TTC549 (cell line): ENCODE results near the gene SPACA7.
"Not testable (repeated sequence)": the region's sequence is repeated elsewhere in the genome, so short reads cannot be mapped to it uniquely, and the experiment has no call there.

Experiments
- FAIRE-seq: peaks from 2 replicates; lab custom pipeline; 2012; peaks lifted over from hg19 to GRCh38; lab: Jason Lieb, UNC

The SPACA7 gene

DNA sequence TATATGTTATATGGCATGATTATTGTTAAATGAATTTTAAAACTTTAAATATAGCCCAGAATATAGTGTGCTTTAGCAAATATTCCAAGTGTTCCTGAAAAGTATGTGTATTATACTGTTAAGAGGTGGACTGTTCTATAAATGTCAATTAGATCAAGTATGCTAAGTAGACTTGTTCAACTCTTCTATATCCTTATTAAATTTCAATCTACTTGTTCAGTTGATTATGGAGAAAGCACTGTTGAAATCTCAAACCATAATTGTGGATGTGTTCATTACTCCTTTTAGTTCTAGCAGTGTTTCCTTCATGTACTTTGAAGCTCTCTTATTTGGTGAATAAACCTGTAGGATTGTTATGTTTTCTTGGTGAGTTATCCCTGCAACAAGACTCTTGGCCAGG is 52.5 kb downstream of the SPACA7 start:
- FAIRE-seq, result no peak

- no peak for FAIRE-seq
These were observed 55.6 kb downstream of the SPACA7 start for GRCh38 chr13:112431734-112432133.

- not testable (repeated sequence) for FAIRE-seq
These were observed 56.6 kb downstream of the SPACA7 start for GRCh38 chr13:112432734-112433133.

- not testable (repeated sequence) for FAIRE-seq
These were observed 57.4 kb downstream of the SPACA7 start for GRCh38 chr13:112433517-112433916.

DNA sequence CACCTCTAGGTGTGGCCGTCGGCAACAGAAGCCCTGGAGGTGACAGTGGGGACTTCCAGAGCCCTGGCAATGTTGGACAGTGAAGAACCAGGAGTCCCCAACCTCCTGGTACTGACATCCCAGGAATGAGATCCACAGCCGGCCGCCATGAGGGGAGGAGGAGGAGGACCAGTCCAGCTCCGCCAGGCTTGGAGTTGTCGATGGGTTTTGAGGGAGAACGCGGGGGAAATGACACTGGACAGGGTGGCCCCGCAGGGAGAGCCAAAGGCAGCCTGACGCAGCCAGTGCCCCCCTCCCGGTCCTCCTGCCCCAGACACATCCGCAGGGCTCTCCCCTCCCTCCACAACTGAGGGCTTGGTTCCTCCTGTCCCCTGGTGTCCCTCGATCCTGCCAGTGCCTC is 57.9 kb downstream of the SPACA7 start:
- no peak for FAIRE-seq

DNA sequence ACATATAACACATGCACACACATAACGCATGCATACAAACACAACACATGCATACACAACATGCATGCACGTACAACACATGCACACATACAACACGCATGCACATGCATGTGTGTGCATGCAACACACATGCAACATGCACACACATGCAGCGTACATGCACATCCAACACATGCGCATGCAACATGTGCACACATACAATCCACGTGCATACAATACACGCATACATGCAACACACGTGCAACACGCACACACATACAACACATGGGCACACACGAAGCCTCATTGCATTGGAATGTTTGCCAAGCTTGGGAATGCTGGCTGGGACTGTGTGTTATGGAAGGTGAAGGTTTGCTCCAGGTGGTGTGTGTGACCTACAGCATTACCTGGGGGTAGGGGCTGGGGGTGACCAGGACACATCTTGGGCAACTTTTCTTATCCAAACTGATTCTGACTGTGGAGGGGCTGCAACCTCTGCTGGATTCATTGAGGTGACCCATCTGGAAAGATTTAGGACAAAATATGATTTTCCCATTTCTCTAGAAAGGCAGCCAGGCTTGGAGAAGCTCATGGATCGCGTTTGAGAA is 58.9 kb downstream of the SPACA7 start:
- FAIRE-seq, result no peak

DNA sequence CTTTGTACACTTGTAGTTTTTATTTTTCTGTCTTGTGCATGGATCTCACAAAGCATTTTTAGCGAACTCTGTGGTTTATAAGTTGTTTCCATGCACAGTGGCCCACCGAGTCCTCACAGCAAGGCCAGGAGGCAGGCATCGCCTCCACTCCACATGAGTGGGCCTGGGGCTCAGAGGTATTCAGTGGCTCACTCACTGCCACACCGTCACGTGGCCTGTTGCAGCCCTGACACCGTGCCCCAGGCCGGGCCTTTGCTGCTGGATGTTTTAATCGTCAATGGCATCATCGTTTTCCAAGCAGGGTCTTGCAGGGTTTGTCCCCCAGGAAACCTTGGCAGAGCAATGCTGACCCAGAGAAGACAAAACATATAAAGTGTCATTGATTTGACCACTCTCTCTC is 59.8 kb downstream of the SPACA7 start:
- no peak for FAIRE-seq

- no peak for FAIRE-seq
These were observed 61.9 kb downstream of the SPACA7 start for GRCh38 chr13:112438094-112438493.

- FAIRE-seq, result no peak
These were observed 62.4 kb downstream of the SPACA7 start for GRCh38 chr13:112438515-112438914.

- no peak for FAIRE-seq
These were observed 65.1 kb downstream of the SPACA7 start for GRCh38 chr13:112441226-112441625.

DNA sequence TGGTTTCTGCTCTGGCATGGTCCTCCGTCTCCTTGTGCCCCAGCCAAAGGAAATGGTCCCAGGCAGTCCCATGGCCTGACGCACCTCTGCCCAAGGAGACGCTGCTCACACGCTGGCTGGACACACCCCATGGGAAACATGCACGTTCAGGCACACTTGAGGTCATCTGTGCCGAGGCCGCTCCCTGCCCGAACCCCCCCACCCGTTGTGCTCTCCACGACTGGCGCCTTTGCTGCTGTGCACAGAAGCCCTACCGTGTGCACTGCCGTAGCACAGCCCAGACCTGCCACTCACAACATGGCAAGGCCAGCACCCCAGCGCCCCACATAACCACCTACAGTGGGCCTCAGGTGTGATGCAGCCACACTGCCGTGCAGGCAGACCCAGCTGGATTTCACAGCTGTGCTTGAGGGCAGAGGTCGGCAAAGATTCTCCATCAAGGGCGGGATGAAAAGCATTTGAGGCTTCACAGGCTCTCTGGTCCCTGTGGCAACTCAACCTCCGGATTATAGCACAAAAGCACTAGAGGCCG is 65.7 kb downstream of the SPACA7 start:
- no peak for FAIRE-seq

DNA sequence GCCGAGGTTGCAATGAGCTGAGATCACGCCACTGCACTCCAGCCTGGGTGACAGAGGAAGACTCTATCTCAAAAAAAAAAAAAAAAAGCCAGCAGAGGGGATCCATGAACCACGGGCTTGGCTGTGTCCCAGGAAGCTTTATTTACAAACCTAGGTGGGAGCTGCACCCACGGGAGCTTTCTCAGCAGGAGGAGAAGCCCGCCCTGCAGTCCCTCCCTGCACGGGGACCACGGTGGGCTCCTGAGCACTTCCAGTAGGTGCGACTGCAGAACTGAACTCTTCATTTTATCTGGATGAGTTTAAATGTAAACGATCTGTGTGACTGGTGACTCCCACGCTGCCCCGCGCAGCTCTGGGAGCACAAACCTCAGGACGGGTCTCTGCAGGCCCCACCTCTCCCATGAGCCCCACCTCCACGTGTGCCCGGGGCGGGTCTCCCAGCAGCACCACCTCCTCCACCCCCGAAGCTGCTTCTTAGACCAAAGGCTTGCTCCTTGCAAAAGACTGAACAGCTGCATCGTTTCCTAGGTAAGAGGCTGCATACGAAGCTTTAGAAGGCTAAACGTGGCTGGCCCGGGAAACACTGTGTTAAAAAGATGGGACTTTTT is 66.4 kb downstream of the SPACA7 start:
- no peak for FAIRE-seq

GRCh38 chr13:112443191-112443994 is 67.2 kb downstream of the SPACA7 start:
- FAIRE-seq, result no peak

- no peak for FAIRE-seq
These were observed 67.8 kb downstream of the SPACA7 start for GRCh38 chr13:112443995-112444311.

GRCh38 chr13:112444416-112445399 is 68.6 kb downstream of the SPACA7 start:
- no peak for FAIRE-seq

DNA sequence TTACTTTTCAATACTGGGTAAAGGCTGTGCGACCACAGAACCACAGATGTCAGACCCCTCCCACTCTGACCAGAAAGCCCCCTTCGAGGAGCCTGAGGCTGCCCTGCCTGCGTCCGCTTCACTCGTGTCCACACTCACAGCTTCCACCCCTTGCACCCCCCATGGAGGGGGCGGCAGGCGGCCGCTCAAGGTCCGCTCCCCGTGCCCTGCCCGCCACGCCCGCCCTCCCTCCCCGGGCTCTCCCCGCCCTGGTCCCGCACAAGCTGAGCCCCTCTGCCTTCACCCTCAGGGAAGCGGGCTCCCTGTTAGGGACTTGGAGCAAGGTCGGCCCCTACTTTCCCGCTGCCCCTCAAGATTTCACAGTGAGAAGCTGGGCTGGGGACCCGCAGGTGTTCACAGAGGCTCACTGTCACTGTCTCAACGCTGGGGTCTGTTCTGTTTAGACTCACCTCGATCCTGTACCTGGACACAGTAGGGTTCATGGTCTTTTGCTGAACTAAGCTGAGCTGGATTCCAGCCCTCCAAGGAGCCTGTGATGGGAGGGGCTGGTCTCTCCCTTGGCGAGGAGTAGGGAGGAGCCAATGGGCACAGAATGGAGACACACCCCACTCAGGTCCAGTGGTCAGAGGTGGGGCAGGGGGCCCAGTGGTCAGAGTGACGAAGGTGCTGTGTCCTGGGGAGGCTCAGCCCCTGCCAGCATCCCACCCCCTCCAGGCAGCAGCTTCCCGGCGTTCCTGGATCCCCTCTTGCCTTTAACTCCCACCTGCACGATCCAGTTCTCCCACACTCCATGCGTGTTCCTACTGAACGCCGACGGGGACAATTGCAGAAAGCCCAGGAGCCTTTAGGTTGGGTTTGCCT is 69.5 kb downstream of the SPACA7 start:
- no peak for FAIRE-seq

DNA sequence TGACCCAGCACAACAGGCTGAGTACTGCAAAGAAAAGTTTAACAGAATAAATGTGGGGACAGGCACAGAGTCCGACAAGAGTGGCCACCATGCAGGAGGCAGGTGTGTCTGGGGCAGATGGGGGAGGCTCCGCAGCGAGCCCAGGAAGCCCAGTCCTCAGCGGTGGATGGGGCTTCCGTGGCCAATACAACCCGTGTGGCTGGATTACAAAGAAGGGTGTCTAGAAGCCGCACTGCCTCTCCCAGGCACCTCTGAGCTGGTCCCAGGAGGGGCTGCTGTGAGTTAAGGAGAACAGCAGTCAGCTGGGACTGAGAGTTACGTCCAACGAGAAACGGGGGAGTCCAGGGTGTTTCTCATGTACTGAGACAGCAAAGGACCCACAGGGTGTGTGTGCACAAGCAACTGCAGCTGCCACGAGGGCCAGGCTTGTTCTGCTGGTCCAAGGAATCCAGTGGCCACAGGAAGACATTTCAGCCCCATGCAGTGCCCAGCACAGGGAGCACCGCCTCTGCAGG is 70.2 kb downstream of the SPACA7 start:
- no peak for FAIRE-seq

- FAIRE-seq, result no peak
These were observed 70.7 kb downstream of the SPACA7 start for GRCh38 chr13:112446867-112447266.

DNA sequence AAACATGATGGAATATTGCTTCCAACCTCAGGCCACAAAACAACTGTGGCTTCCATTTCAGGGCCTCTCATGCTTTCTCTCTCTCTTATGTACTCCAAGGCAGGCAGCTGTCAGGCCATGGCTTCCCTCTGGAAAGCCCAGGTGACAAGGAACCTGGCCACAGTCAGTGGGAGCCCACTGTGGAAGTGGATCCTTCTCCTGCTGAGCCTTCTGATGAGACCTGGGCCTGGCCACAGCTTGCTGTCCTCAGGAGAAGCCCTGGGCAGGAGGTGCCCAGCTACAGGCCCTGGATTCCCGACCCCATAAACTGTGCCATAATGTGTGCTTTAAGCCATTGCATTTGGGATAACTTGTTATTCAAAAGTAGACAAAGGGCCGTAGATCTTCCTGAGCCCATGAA is 71.2 kb downstream of the SPACA7 start:
- no peak for FAIRE-seq

DNA sequence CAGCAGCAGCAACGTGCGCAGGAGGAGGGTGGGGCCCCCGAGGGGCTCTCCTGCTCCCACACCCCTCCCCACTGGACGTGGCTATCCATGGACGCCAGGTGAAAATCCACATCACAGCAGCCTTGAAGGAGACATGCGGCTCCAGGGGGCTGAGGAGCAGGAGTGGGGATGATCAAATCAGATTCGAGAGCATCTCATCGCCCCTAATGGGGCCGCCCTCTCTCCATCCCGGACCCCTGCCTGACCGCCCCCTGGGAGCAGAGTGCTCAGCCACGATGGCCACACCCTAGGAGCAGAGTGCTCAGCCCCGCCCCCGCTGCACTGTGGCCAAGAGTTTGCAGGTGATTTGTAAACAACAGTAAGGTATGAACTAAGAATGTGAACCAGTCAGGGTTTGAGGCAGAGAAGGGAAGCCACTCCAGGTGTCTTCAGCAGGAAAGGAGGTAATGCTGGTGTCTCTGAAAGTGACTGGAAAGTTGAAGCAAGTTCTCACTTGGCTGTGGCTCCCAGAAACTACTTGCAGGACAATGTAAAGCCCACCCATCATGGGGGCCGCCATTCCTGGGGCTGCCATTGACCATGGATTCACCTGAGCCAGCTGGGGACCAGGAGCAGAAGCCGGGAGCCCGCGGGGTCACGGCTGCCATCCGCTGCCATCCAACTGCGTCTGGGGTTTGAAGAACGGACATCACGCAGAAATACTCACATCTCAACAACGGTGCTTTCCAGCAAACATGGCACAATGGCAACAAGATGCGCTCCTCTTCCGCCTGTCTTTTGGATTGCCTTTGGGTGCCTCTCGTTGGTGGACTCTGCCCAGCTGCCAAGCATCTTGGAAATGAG is 71.8 kb downstream of the SPACA7 start:
- FAIRE-seq, result no peak
